Fibroblast of skin of right biceps (primary cell): ENCODE measurements around the gene D2HGDH.
"Not testable (repeated sequence)": the region's sequence is repeated elsewhere in the genome, so short reads cannot be mapped to it uniquely, and the experiment has no call there.

ENCODE experiments used
- DNase-seq: peaks from one replicate; pipeline ENCODE4 v3.0.0-alpha.2; 2013

The D2HGDH gene

GRCh38 chr2:241751152-241751551 is 16.7 kb downstream of the D2HGDH start:
- no peak for DNase-seq

DNA sequence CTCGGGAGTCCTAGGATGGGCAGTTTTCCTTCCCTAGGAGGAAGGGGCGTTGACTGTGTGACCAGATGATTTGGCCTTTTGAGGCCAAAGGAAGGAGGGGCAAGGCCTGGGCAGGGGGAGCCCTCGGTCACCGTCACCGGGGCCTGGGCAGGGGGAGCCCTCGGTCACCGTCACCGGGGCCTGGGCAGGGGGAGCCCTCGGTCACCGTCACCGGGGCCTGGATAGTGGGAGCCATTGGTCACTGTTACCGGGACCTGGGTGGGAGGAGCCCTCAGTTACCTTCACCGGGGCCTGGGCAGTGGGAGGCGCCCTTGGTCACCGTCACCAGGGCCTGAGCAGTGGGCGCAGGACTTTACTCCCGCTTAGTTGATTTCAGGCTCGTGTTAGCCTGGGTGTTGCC is 17.3 kb downstream of the D2HGDH start:
- no peak for DNase-seq

- DNase-seq: no peak
Observed at GRCh38 chr2:241752253-241752652, 17.8 kb downstream of the D2HGDH start.

DNA sequence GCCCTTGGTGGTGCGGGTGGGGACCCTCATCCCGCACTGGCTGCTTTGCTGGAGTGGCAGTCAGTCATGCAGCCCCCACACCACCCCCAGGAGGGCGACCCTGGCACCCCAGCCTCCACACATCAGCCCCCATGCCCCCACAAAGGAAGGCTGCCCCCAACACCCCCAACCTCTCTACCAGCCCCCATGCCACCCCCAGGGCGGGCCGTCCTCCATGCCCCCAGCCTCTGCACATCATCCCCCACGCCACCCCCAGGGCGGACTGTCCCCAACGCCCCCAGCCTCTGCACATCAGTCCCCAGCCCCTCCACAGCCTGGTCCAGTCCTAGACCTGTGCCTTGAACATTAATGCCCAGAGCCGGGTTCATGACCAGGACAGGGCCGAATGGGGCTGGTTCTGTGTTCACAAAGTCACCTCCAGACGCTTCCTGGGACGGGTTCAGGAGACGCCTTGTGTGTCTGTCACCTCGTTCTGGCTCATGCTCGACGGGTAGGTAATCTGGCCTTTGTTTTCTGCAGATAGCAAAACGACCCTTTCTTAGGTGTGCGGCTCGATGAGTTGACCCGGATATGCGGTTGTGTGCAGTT is 18.4 kb downstream of the D2HGDH start:
- no peak for DNase-seq

- DNase-seq: no peak
Observed at GRCh38 chr2:241753493-241753892, 19.1 kb downstream of the D2HGDH start.

DNA sequence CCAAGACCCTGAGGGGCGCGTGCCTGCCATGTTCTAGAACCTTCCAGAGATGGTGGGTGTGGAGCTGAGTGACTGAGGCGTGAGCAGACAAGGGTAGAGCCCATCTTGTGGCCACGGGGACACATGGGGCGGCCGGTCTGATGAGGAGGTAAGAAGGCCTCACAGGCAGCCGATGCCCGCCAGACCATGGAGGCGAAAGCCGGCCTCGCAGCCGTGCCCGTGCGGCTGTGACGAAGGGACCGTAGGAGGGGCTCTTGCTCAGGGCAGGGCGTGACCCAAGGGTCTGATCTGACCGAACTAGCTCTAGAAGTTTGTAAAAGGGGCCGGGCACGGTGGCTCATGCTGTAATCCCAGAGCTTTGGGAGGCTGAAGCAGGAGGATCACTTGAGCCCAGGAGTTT is 19.6 kb downstream of the D2HGDH start:
- DNase-seq: no peak

DNA sequence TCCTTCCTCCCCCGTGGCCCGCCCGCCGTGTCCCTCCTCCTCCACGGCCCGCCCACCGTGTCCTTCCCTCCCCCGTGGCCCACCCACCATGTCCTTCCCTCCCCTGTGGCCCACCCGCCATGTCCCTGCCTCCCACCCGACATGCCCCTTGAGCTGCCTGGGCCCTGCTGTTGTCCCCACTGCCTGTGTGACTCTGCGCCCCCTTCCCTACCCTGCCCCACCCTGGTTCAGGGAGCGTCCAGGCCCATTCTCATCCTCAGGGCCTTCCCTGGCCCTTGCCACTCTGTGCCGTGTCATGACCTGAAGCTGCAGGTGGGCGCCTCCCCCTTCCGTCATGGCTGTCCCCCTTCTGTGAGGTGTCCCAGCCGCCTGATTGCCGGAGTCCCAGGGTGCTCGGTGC is 20.7 kb downstream of the D2HGDH start:
- no peak for DNase-seq

- DNase-seq: no peak
Observed at GRCh38 chr2:241755777-241756176, 21.3 kb downstream of the D2HGDH start.

DNA sequence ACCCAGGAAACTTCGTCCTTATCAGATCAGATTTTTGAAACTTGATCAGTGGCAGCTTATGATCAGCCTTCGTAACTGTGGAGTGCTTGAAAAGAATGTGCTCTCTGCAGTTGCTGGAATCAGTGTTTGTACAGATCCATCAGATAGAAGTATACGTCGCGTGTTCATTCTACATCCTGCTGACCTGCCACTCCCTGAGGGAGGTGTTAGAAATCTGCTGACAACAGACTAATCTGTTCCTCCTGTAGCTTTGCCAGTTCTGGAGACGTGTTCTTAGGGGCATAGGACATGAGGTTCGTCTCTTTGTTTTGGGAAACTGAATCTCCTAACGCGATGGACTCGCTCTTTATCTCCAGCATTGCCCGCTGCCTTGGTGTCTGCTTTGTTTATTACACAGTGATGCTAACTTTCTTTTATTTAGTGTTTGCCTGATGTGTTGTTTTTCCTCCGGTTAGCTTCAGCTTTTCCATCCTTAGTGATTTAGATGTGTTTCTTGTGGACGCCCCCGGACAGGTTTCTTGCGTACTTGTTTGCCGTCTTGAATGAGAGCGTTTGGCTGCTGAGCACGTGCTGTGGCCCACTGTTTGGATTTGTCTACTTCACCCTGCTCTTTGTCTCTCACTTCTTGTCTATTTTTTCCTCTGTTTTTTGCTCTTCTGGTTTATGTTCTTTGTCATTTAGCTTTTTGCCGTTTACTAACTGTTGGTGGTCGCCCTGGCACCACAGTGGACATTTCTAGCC is 24.8 kb downstream of the D2HGDH start:
- DNase-seq: no peak

DNA sequence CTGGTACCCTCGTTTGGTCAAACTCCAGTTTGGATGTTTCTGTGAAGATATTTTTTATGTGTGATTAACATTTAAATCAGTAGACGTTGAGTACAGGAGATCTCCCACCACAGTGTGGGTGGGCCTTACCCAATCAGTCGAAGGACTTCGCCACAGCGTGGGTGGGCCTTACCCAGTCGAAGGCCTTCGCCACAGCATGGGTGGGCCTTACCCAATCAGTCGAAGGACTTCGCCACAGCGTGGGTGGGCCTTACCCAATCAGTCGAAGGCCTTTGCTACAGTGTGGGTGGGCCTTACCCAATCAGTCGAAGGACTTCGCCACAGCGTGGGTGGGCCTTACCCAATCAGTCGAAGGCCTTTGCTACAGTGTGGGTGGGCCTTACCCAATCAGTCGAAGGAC is 25.5 kb downstream of the D2HGDH start:
- DNase-seq: not testable (repeated sequence)

GRCh38 chr2:241760301-241760771 is 25.9 kb downstream of the D2HGDH start:
- no peak for DNase-seq

GRCh38 chr2:241762321-241762932 is 28.0 kb downstream of the D2HGDH start:
- DNase-seq: no peak

GRCh38 chr2:241762933-241763369 is 28.5 kb downstream of the D2HGDH start:
- DNase-seq: no peak

DNA sequence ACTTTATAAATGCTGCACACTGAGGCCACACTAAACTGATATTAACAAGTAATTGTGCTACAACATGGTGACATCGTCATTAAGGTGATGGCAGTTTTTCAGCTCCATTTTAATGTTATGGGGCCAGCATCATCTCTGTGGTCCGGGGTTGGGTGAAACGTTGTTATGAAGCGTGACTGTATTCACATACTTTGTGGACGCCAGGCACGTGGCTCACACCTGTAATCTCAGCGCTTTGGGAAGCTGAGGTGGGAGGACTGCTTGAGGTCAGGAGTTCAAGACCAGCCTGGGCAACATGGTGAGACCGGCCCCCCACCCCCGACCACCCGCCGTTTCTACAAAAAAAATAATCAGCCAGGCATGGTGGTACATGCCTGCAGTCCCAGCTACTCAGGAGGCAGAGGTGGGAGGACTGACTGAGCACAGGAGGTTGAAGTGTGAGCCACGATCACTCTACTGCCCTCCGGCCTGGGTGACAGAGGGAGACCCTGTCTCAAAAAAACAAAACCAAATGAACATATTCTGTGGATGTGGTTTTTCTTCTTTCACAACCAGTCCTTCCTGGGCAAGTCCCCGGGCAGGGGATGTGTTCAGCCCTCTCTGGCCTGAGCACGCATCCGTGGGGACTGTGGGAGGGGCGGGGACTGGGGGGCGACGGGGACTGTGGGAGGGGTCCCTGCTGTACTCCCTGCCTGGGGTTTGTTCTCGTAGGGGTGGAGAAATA is 29.3 kb downstream of the D2HGDH start:
- DNase-seq: no peak

GRCh38 chr2:241764275-241765241 is 30.1 kb downstream of the D2HGDH start:
- no peak for DNase-seq

DNA sequence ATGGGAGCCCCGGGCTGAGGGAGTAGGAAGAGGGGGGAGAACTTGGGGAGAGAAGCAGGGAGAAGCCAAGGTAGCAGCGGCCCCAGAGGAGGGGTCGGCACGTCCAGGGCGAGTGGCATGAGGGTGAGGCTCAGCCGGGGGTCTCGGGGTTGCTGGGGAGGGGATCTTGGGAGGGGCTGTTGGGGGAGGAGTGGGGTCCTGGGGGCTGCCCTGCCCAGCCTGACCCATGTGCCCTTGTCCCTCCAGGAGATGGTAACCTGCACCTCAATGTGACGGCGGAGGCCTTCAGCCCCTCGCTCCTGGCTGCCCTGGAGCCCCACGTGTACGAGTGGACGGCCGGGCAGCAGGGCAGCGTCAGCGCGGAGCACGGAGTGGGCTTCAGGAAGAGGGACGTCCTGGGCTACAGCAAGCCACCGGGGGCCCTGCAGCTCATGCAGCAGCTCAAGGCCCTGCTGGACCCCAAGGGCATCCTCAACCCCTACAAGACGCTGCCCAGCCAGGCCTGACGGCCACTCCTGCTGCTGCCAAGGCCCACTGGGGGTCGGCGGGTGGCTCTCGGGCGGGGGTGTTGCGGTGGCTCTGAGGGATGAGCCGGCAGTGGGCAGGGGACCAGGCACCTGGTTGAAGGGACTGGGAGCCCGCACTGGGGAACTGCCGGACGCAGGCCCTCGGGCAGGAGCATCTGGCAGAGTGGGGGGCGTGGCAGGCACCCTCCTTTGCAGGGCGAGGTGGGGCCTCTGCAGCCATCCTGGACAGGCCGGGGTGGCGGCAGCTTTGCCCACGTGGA is 33.2 kb downstream of the D2HGDH start:
- DNase-seq: no peak

DNA sequence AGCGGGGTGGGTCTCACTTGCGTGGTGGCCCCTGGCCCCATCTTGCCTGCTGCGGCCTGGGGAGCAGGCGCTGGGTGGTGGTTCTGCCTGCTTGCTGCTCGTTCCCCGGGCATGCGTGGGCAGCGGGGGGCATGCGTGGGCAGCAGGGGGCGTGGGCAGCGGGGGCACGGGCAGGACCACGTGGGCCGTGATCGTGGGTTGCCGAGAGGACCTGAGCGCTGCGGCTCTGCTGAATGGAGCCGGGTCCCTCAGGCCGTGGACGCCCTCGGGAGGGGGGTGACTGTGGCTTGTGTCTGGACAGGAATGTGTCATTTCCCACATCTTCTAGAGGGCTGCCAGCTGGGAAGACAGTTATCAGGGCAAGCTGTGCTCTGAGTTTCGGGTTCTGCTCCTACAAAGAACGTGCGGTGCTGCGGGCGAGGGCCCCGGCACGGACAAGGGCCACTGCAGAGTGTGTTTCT is 33.9 kb downstream of the D2HGDH start:
- DNase-seq: no peak

- no peak for DNase-seq
Observed at GRCh38 chr2:241768850-241769249, 34.4 kb downstream of the D2HGDH start.

- DNase-seq: no peak
Observed at GRCh38 chr2:241769819-241770184, 35.4 kb downstream of the D2HGDH start.

- no peak for DNase-seq
Observed at GRCh38 chr2:241770185-241770935, 35.9 kb downstream of the D2HGDH start.

DNA sequence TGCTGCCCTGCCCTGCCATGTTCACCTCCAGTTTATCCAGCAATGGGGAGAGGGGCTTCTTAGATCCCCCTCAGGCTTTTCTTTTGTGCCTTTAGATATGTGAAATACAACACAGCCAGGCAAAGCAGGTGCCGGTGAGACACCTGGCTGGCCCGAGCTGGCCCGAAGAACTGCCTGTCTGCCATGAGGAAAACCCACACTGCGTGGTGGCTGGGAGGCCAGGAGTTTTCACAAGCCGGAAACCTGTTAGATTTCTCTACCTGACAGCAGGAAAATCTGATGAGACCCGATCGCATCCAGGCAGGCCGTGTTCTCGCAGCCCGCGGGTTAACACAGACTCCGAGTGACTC is 36.5 kb downstream of the D2HGDH start:
- DNase-seq: no peak
